Esophagus squamous epithelium (tissue), 5 donors: Measurements from ENCODE around the gene LRRFIP2. TPM values are rescaled to one million over a fixed set of nuclear protein-coding genes. Genes with fewer than 3 reads are reported as not detected.

ENCODE experiments used
- DNase-seq: peaks from one replicate; lab custom pipeline; 2025; lab: John Stamatoyannopoulos, UW
- H3K27ac ChIP-seq, 4 donors: fragments of 200-600 bp; sonication (generic); one replicate each; pipeline ENCODE4 v1.5.1; 2016 to 2019; ENCODE audit warnings: mild to moderate bottlenecking in 1 of 4
- H3K27me3 ChIP-seq, 4 donors: fragments of 200-600 bp; sonication (generic); 1 replicate in 3 of 4; 2 replicates in 1 of 4; pipeline versions ENCODE4 v1.5.1 to v1.6.0; 2017 to 2021; ENCODE audit warnings: antibody characterized with exemption in 1 of 4
- H3K36me3 ChIP-seq, 3 donors: fragments of 200-600 bp; sonication (generic); one replicate each; pipeline ENCODE4 v1.5.1; 2016 to 2019
- H3K4me1 ChIP-seq, 3 donors: fragments of 200-600 bp; sonication (generic); one replicate each; pipeline ENCODE4 v1.5.1; 2017 to 2019
- H3K4me3 ChIP-seq, 4 donors: fragments of 200-600 bp; sonication (generic); 1 replicate in 3 of 4; 2 replicates in 1 of 4; pipeline ENCODE4 v1.5.1; 2016 to 2019; ENCODE audit warnings: mild to moderate bottlenecking in 2 of 4, moderate library complexity in 1 of 4
- H3K9me3 ChIP-seq, 3 donors: fragments of 200-600 bp; sonication (generic); one replicate each; pipeline ENCODE4 v1.5.1; 2016 to 2019
- CTCF ChIP-seq, 6 experiments: fragments of 450-650 bp in 4 of 6; fragments of 200-600 bp in 2 of 6; sonication (generic) in 2 of 6; IDR thresholded peaks; one replicate each; pipeline ENCODE4 v1.5.1; 2016 to 2019; ENCODE audit warnings: antibody characterized with exemption in 6 of 6, mild to moderate bottlenecking in 4 of 6, moderate library complexity in 4 of 6
- POLR2A ChIP-seq, 4 donors: fragments of 450-650 bp; IDR thresholded peaks; one replicate each; pipeline ENCODE4 v1.6.1; 2017; ENCODE audit warnings: antibody characterized with exemption in 4 of 4, mild to moderate bottlenecking in 4 of 4, moderate library complexity in 3 of 4
- WGBS, 2 donors: methylation state at CpG; one replicate each; pipeline ENCODE4 v1.1.5; 2018; 5-methylcytosine and 5-hydroxymethylcytosine counted together
- intact Hi-C: fragments of 100-400 bp; cut with DNase I; formaldehyde crosslinking; loops from one replicate; pipeline ENCODE4 v1.15.0; 2022
- total RNA-seq, 4 donors: library from RNA; depleted of rRNA; stranded (reverse); fragments of >200 nt; gene quantifications; one replicate each; pipeline ENCODE4 v1.1.0, GENCODE V29; 2016
- donor health status: DM: yes; HTN: yes; CAD: no.

Gene LRRFIP2
- total RNA-seq, 4 donors from 2014 or later = 50.0 to 99.7 (median 87.8) TPM

- Histone ChIP-seq H3K27me3 (no peaks in the 10 kb centered on the region), H3K9me3 (no peaks in the 10 kb centered on the region), H3K4me1 (peaks cover 0 to 7% (median 0%) of the 10 kb centered on the region in 3 donors), H3K27ac (no peak overlapping the region), H3K36me3 (peaks cover 0 to 86% (median 0%) of the 10 kb centered on the region in 3 donors), H3K4me3 (no peak overlapping the region)
- TF ChIP-seq CTCF (IDR thresholded peaks at IDR 0.05) (no peak), POLR2A (IDR thresholded peaks at IDR 0.05) (no peak)
- intact Hi-C loops = no loop called here
- WGBS, 2 donors = 86 to 87% methylated on average over 3 of the region's 3 CpGs
- DNase-seq = no peak
Observed at GRCh38 chr3:37082317-37082716, 92.1 kb downstream of the LRRFIP2 start.

- TF ChIP-seq POLR2A (IDR thresholded peaks at IDR 0.05) = no peak
- no peak for TF ChIP-seq CTCF (IDR thresholded peaks at IDR 0.05)
- H3K36me3 ChIP-seq = peaks cover 0 to 95% (median 3%) of the 10 kb centered on the region in 3 donors
- no peak overlapping the region for H3K4me3 ChIP-seq
- H3K27ac ChIP-seq = no peak overlapping the region
- H3K4me1 ChIP-seq = peaks cover 0 to 7% (median 3%) of the 10 kb centered on the region in 3 donors
- no peak for DNase-seq
- 100% methylated on average over 1 of the region's 1 CpG for WGBS, 2 donors
- H3K9me3 ChIP-seq = no peaks in the 10 kb centered on the region
- intact Hi-C loops = no loop called here
- H3K27me3 ChIP-seq = no peaks in the 10 kb centered on the region
Observed at GRCh38 chr3:37075955-37076354, 98.4 kb downstream of the LRRFIP2 start.

DNA sequence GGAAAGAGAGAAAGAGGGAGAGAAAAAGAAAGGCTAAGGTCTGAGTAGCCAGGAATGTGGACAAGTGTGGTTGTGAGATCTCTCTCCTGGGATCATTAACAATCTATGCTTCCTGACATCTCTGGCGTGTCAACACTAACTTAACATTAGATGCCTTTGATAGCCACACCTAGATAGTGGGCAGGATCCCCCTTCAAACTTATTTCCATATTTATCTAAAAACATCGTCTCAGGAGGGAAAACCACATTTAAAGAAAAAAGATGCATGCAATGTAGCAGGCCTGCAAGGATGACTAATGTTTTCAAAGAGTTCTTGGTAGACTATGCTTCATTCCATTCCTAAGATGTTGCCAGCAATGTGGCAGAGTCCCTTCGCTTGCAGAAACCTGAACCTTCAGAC lies 100.2 kb downstream of the LRRFIP2 start:
- Histone ChIP-seq H3K27ac (no peak overlapping the region), H3K4me1 (peaks cover 0 to 7% (median 3%) of the 10 kb centered on the region in 3 donors), H3K4me3 (no peak overlapping the region), H3K36me3 (peaks cover 0 to 92% (median 3%) of the 10 kb centered on the region in 3 donors), H3K9me3 (no peaks in the 10 kb centered on the region), H3K27me3 (no peaks in the 10 kb centered on the region)
- TF ChIP-seq CTCF (IDR thresholded peaks at IDR 0.05) (no peak), POLR2A (IDR thresholded peaks at IDR 0.05) (no peak)
- WGBS, 2 donors = 60 to 65% methylated on average over 3 of the region's 3 CpGs
- intact Hi-C loops = no loop called here
- no peak for DNase-seq

DNA sequence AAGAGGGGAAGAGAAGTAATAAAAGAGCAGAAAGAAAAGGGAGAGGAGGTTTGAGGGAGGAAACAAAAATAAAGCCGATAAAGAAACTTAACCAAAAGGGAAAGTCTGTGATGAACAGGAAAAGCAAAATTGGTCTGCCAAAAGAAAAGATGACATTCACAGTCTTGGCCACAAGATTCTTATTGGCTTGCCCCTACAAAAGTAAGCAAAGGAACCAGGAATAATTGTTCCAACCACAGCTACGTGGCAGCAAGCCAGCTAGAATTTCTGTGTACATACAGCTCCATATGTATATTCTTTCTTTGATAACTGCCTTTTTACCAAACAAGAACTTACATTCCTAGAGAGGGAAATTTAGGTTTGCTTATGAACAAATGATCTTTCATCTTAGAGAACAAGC lies 101.5 kb downstream of the LRRFIP2 start:
- intact Hi-C loops = no loop called here
- no peak for DNase-seq
- Histone ChIP-seq H3K4me3 (no peak overlapping the region), H3K27ac (peak overlapping the region in 1 of 4 donors; percentile 6), H3K27me3 (no peaks in the 10 kb centered on the region), H3K9me3 (no peaks in the 10 kb centered on the region), H3K4me1 (peaks cover 0 to 7% (median 3%) of the 10 kb centered on the region in 3 donors), H3K36me3 (peaks cover 0 to 92% (median 3%) of the 10 kb centered on the region in 3 donors)
- no peak for TF ChIP-seq CTCF (IDR thresholded peaks at IDR 0.05)
- WGBS, 2 donors = 7 to 20% methylated on average over 2 of the region's 2 CpGs

DNA sequence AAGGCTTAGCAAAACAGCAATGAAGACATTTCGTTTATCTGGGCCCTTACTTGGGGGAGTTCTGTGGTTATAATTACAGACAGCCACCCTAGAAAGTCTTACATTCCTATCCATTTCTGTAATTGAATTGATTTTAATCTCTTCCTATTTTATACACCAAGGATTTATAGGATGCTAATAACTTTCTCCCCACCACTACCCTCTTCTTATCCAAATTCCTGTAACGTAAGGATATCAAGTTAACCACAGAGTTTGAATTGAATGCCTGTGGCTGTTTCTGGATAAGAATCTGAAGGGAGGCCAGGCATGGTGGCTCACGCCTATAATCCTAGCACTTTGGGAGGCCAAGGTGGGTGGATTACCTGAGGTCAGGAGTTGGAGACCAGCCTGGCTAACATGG lies 102.5 kb downstream of the LRRFIP2 start:
- Histone ChIP-seq H3K27ac (no peak overlapping the region), H3K4me1 (peaks cover 0 to 7% (median 3%) of the 10 kb centered on the region in 3 donors), H3K4me3 (no peak overlapping the region), H3K27me3 (no peaks in the 10 kb centered on the region), H3K9me3 (no peaks in the 10 kb centered on the region), H3K36me3 (peaks cover 0 to 90% (median 3%) of the 10 kb centered on the region in 3 donors)
- TF ChIP-seq CTCF (IDR thresholded peaks at IDR 0.05) (no peak), POLR2A (IDR thresholded peaks at IDR 0.05) (no peak)
- intact Hi-C loops = no loop called here
- DNase-seq = no peak
- 81 to 83% methylated on average over 3 of the region's 3 CpGs for WGBS, 2 donors
